Activated T-cell treated with anti-CD3 and anti-CD28 coated beads, Interleukin-2, amount 50 U/mL, for 24 hours (primary cell): ENCODE data around the gene MYBPHL.
"Not testable (repeated sequence)": the region's sequence is repeated elsewhere in the genome, so short reads cannot be mapped to it uniquely, and the experiment has no call there.

Experiments
- DNase-seq: peaks from one replicate; pipeline ENCODE4 v3.0.0-alpha.2; 2020
- H3K27ac Mint-ChIP-seq: 2 replicates; pipeline ENCODE4 v1.8.0; 2020; ENCODE audit warnings: mild to moderate bottlenecking, mixed read lengths
- H3K27me3 Mint-ChIP-seq: 2 replicates; pipeline ENCODE4 v1.8.0; 2020; ENCODE audit warnings: mixed read lengths
- H3K36me3 Mint-ChIP-seq: 2 replicates; pipeline ENCODE4 v1.8.0; 2020; ENCODE audit warnings: low read depth, mixed read lengths
- H3K4me1 Mint-ChIP-seq: 2 replicates; pipeline ENCODE4 v1.8.0; 2020; ENCODE audit warnings: low read depth, mixed read lengths
- H3K4me3 Mint-ChIP-seq: 2 replicates; pipeline ENCODE4 v1.8.0; 2020; ENCODE audit warnings: mild to moderate bottlenecking, moderate library complexity, mixed read lengths
- H3K9me3 Mint-ChIP-seq: 2 replicates; pipeline ENCODE4 v1.8.0; 2020; ENCODE audit warnings: mixed read lengths

The MYBPHL gene

GRCh38 chr1:109316506-109316905, 9.7 kb upstream of the MYBPHL start:
- no peak overlapping the region for H3K27ac Mint-ChIP-seq
- H3K27me3 Mint-ChIP-seq: no peaks in the 10 kb centered on the region
- H3K36me3 Mint-ChIP-seq: no peaks in the 10 kb centered on the region
- H3K9me3 Mint-ChIP-seq: no peaks in the 10 kb centered on the region
- no peaks in the 10 kb centered on the region for H3K4me1 Mint-ChIP-seq
- no peak overlapping the region for H3K4me3 Mint-ChIP-seq
- no peak for DNase-seq

DNA sequence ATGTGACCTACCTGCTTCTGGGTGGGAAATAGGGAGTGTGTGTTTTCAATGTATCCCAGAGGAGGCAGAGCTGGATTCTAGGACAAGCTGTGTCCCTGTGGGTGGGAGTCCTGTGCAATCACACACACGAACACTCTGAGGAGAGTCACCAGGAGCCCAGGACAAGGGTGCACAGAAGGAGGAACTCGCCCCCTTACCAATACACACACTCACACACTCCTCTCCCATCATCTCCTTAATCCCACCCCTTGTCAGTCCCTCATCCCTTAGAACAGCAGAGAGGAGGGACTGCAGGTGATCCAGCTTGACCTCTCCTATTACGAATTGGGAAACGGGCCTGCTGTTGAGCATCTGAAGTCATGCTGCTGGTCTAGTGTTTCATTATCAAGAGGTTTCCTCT, 8.5 kb upstream of the MYBPHL start:
- Mint-ChIP-seq H3K27ac (no peak overlapping the region), H3K4me3 (no peak overlapping the region), H3K4me1 (no peaks in the 10 kb centered on the region), H3K36me3 (no peaks in the 10 kb centered on the region), H3K9me3 (no peaks in the 10 kb centered on the region), H3K27me3 (no peaks in the 10 kb centered on the region)
- DNase-seq: no peak

GRCh38 chr1:109314795-109315194, 8.0 kb upstream of the MYBPHL start:
- Mint-ChIP-seq H3K27ac (no peak overlapping the region), H3K9me3 (no peaks in the 10 kb centered on the region), H3K36me3 (no peaks in the 10 kb centered on the region), H3K27me3 (no peaks in the 10 kb centered on the region), H3K4me1 (no peaks in the 10 kb centered on the region), H3K4me3 (no peak overlapping the region)
- DNase-seq: no peak

DNA sequence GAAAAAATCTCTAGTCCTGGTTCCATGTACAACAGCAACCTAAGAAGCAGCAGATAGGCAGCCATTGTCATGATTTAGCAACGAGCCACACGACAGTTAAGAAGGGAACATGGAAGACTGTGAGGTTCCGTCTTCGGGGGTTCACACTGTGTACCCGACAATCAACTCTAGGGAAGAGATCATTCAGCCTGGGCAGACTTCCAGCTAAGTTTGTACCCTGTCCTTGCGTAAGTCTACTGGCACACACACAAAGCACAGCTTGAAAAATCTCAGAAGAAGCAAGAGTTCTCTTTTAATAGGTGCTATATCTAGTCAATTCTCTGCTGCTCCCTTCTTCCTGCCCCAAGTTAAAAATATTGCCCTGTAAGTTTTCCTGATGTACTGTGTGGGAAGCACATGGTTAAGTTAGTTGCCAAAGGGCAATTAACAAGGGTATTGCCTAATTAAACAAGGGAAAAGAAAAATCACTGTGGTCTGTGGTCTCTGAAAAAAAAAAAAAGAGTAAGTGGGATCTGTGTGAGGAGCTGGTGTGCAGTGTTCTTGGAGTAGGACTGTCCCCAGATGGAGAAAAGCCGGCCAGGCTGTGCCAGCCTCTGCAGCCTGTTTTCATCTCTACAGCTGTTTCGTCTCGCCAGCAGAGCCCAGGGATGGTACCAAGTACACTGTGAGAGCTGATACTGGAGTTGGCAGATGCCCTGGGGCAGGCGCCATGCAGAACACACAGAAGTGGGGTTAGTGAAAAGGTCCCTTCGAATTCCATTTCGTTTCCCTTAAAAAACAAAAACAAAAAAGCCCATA, 6.4 kb upstream of the MYBPHL start:
- H3K4me1 Mint-ChIP-seq: no peaks in the 10 kb centered on the region
- H3K27me3 Mint-ChIP-seq: no peaks in the 10 kb centered on the region
- H3K4me3 Mint-ChIP-seq: no peak overlapping the region
- no peak for DNase-seq
- H3K27ac Mint-ChIP-seq: no peak overlapping the region
- H3K9me3 Mint-ChIP-seq: no peaks in the 10 kb centered on the region
- no peaks in the 10 kb centered on the region for H3K36me3 Mint-ChIP-seq

DNA sequence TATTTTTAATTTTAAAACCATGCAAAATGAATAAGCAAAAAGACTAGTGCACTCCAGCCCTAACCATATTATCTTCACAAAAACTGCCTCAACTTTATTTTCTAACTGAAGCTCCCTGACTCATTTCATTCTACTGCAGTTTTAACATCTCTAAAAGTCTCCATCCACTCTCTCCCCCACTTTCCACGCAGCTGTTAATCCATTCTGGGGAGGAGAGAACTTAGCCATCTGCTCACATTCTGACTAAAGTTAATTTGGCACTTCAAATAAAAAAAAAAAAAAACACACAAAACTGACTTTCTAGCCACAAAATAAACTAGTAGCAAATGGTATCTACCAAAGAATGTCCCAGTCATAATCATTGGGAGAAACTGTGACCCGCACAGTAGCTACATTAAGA, 5.4 kb upstream of the MYBPHL start:
- no peaks in the 10 kb centered on the region for H3K9me3 Mint-ChIP-seq
- no peaks in the 10 kb centered on the region for H3K27me3 Mint-ChIP-seq
- no peaks in the 10 kb centered on the region for H3K36me3 Mint-ChIP-seq
- no peaks in the 10 kb centered on the region for H3K4me1 Mint-ChIP-seq
- H3K27ac Mint-ChIP-seq: no peak overlapping the region
- H3K4me3 Mint-ChIP-seq: no peak overlapping the region
- no peak for DNase-seq

DNA sequence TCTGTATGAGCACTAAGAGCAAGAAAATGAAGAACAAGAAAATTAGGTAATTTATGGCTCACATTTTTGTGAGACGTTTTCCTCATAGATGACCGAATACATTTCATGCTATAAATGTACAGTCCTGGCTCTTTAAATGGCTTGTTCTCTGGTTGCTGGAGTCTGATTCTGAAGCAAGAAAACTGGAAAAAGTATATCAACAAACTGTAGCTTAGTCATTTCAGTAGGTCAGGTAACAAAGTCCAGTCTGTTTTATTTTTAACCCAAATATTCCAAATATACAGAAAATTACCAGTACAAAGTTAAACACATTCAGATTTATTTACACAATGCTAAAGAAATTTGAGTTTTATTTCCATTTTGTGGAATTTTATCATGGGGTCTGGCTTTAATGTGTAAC, 2.5 kb upstream of the MYBPHL start:
- Mint-ChIP-seq H3K27me3 (no peaks in the 10 kb centered on the region), H3K36me3 (no peaks in the 10 kb centered on the region), H3K9me3 (no peaks in the 10 kb centered on the region), H3K4me1 (no peaks in the 10 kb centered on the region), H3K4me3 (no peak overlapping the region), H3K27ac (no peak overlapping the region)
- DNase-seq: no peak

DNA sequence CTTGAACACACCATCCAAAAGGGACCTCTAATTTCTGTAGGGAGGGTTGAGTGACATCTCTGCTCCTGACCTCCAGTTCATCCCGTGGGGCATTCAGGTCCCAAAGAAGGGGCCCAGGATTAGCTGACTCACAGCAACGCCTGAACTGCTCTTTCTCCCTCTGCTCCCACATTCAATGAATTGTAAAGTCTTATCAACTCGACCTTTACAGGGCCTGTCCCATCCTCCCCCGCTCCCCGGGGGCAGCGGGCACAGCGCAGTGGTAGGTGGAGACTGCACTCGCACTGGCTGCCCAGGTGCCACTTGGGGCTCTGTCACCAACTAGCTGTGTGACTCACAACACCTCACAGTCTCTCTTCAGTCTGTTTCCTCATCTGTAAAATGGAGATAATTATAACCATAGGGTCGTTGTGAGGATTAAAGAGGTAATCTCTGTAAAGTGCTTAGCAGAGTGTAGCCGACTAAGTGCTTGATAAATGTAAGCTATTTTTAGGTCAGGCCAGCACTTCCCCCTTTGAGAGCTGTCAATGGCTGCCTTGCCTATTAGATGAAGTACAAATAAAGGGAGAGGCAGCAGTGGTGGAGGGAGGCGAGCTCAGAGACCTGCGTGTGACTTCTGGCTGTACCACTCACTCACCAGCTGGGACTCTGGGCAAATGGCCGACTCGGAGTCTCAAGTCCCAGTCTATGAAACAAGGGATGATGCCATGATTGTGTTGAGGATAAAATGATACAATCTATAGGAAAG, 637 bp upstream of the MYBPHL start:
- no peaks in the 10 kb centered on the region for H3K9me3 Mint-ChIP-seq
- no peak overlapping the region for H3K27ac Mint-ChIP-seq
- no peaks in the 10 kb centered on the region for H3K27me3 Mint-ChIP-seq
- no peak for DNase-seq
- no peak overlapping the region for H3K4me3 Mint-ChIP-seq
- H3K36me3 Mint-ChIP-seq: no peaks in the 10 kb centered on the region
- no peaks in the 10 kb centered on the region for H3K4me1 Mint-ChIP-seq

DNA sequence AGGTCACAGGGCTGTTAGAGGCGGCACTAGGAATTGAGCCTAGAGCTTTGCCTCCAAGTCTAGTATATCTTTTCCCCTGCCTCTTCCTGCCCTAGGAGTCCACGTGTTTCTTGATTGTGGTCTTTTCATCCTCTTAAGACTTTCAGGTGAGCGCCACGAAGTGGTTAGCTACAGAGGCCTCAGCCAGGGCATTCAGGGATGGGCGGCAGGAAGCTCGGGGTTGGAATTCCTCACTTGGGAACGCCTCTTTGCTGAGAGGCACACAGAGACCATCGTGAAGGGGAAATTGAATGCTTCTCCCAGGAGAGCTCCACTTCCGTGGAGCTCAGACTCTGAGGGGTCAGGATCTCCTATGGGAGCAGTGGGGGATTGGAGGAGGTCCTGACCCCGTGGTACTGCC, 820 bp downstream of the MYBPHL start:
- not testable (repeated sequence) for H3K4me1 Mint-ChIP-seq, H3K36me3 Mint-ChIP-seq, H3K4me3 Mint-ChIP-seq, DNase-seq, H3K27me3 Mint-ChIP-seq, H3K27ac Mint-ChIP-seq, H3K9me3 Mint-ChIP-seq

- Mint-ChIP-seq H3K36me3 (no peaks in the 10 kb centered on the region), H3K4me1 (no peaks in the 10 kb centered on the region), H3K4me3 (no peak overlapping the region), H3K9me3 (no peaks in the 10 kb centered on the region), H3K27ac (no peak overlapping the region), H3K27me3 (peaks cover 8% of the 10 kb centered on the region)
- no peak for DNase-seq
Observed at GRCh38 chr1:109304226-109304920, 2.4 kb downstream of the MYBPHL start.

DNA sequence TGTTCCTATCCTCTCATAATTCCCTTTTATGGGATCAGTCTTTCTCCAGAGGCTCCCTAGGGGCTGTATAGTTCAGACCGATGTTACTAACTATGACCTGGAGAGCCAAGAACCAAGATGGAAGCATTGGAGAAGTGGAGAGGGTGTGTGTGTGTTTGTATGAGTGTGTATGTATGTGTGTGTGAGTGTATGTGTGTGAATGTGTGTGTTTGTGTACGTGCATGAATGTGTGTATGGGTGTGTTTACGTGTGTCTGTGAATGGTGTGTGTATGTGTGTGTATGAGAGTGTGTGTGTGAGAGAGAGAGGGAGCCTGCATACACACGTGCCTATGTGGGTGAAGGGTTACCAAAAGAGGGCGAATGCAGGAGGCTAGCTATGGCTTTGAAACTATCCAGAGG, 4.9 kb downstream of the MYBPHL start:
- H3K4me3 Mint-ChIP-seq: no peak overlapping the region
- H3K27ac Mint-ChIP-seq: no peak overlapping the region

GRCh38 chr1:109300650-109301151, 6.1 kb downstream of the MYBPHL start:
- Mint-ChIP-seq H3K4me3 (no peak overlapping the region), H3K27me3 (peaks cover 19% of the 10 kb centered on the region), H3K27ac (no peak overlapping the region), H3K4me1 (peaks cover 2% of the 10 kb centered on the region), H3K36me3 (no peaks in the 10 kb centered on the region), H3K9me3 (no peaks in the 10 kb centered on the region)
- no peak for DNase-seq

More for the DNA sequence above, 4.9 kb downstream of the MYBPHL start:
- Mint-ChIP-seq H3K36me3 (no peaks in the 10 kb centered on the region), H3K9me3 (no peaks in the 10 kb centered on the region), H3K27me3 (peaks cover 15% of the 10 kb centered on the region), H3K4me1 (peaks cover 2% of the 10 kb centered on the region)
- DNase-seq: no peak

DNA sequence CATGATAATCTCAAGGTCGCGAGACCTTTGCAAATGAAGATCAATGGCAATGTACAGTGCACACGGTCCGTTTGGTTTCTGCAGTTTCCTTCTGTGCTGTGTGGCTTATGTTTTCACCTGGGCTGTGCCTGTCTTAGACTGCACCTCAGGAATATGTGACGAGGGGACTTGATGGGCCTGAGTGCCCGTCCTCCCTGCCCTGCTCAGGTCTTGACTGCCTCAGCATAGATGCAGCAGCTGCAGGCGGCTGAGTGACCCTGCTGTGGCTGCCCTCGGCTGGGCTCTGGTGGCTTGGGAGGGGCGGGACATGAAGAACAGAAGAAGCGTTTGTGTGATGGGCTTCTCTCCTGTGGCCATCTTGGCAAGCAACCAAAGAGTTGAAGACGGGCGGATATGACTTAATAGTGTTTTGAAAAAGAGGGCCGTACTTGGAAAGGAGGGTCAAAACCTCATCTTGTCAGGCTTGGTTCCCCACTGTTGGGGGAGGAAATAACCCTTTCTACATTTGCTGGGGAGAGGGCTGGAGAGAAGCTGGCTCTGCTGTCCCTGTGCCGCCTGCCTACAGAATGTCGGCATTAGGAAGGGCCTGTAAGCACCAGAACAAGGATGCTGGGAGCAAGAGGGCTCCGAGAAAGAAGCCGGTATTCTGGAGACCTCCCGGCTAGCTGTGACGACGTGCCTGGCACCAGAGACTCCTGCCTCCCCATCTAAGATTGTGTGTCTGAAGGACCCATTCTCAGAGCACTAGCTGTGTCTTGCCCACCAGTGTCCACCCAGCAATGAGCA, 7.1 kb downstream of the MYBPHL start:
- Mint-ChIP-seq H3K27ac (no peak overlapping the region), H3K9me3 (no peaks in the 10 kb centered on the region), H3K4me1 (peaks cover 2% of the 10 kb centered on the region), H3K36me3 (no peaks in the 10 kb centered on the region), H3K4me3 (no peak overlapping the region), H3K27me3 (peaks cover 21% of the 10 kb centered on the region)
- no peak for DNase-seq

- Mint-ChIP-seq H3K4me1 (peaks cover 2% of the 10 kb centered on the region), H3K36me3 (no peaks in the 10 kb centered on the region), H3K9me3 (no peaks in the 10 kb centered on the region), H3K27ac (no peak overlapping the region), H3K27me3 (peaks cover 25% of the 10 kb centered on the region), H3K4me3 (no peak overlapping the region)
- DNase-seq: no peak
Observed at GRCh38 chr1:109298666-109299557, 7.9 kb downstream of the MYBPHL start.
